GM12891 (cell line): ENCODE measurements around the gene CASKIN1.

Experiments used
- PAX5 ChIP-seq: IDR thresholded peaks from 2 replicates; pipeline ENCODE4 v1.6.1; 2011; ENCODE audit warnings: low read length, moderate library complexity, mild to moderate bottlenecking; ENCODE audit not compliant: insufficient read depth, severe bottlenecking
- POLR2A ChIP-seq: IDR thresholded peaks from 2 replicates; pipeline ENCODE4 v1.6.1; 2011; ENCODE audit warnings: low read depth, low read length, control low read depth
- POLR2AphosphoS5 ChIP-seq: IDR thresholded peaks from 2 replicates; pipeline ENCODE4 v1.6.1; 2011; ENCODE audit warnings: low read depth, low read length, control low read depth
- TAF1 ChIP-seq: IDR thresholded peaks from 2 replicates; pipeline ENCODE4 v1.6.1; 2011; ENCODE audit warnings: low read depth, low read length, control low read depth

GRCh38 chr16:2177101-2177500 lies 19.3 kb downstream of the CASKIN1 start:
- TF ChIP-seq TAF1 = no peak
- TF ChIP-seq POLR2A = no peak
- TF ChIP-seq POLR2AphosphoS5 = no peak
- TF ChIP-seq PAX5 = no peak
